Measurements from ENCODE around the gene ARHGAP26.

The ARHGAP26 gene

DNA sequence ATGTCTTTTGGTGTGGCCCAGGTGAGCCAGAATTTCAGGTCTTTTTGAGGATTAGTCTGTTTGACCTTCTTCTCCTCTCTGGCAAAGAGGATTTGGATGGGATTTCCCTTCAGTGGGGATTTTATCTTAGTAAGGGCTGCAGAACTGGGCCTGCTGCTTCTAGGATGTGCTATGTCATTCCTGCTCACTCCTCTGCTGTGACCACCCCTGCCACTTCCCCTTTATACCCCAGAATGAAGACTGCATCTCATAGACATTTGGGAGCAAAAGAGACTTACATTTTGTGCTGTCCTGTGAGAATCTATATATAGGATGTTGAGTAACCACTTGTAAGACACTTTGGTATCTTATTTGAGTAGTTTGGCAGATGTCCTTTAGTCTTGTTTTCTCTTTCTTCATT, 76.2 kb downstream of the ARHGAP26 start:
- Mint-ChIP-seq H3K4me1 (ENCODE audit: low read depth) (peaks cover 49% of the 10 kb centered on the region), H3K27me3 (no peaks in the 10 kb centered on the region), H3K9me3 (ENCODE audit: low read depth) (no peaks in the 10 kb centered on the region), H3K27ac (peak overlapping the region; percentile 70), H3K4me3 (no peak overlapping the region), H3K36me3 (peaks cover 4% of the 10 kb centered on the region)

DNA sequence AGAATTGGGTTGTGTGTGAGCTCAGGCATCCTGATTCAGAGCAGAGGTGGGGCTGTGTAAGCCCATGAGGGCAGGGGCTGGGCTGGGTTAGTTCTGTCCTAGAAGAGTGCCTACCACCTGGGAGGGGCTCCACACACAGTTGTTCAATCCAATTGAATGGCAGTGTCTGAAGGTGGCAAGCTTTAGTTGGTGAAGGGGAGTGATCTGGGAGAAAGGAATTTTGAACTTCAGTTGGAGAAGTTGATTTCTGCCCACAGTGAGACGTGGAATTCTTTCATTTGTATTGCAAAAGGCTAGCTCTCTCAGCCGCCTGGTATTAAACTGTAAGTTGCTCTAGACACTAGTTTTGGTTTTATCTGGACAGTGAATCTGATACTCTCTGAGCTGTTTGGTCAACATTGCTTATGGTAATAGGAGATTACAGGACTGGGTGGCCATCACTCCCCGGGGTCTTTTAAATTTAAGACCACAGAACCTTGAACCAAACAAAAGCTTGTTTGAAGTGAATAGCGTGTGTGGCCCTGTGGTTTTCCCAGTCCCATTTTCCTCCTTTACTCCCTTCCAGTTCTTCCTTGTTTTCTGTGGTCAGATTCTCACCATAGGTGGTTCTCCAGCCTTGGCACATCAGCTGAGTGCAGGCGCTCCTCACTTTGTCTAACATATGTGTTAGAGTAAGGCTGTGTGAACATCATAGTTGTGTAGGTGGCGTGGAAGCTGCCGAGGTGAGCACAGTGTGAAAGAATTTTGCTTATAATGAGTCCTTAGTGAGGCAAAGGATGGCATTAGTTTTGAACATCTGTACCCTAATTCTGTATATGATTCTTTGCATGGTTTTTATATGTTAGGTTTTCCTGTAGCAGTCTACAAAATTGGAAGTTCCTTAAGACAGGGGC, 78.0 kb downstream of the ARHGAP26 start:
- Mint-ChIP-seq H3K4me3 (no peak overlapping the region), H3K4me1 (ENCODE audit: low read depth) (peaks cover 58% of the 10 kb centered on the region), H3K36me3 (peaks cover 8% of the 10 kb centered on the region), H3K27me3 (no peaks in the 10 kb centered on the region), H3K9me3 (ENCODE audit: low read depth) (no peaks in the 10 kb centered on the region), H3K27ac (peak overlapping the region; percentile 28)

DNA sequence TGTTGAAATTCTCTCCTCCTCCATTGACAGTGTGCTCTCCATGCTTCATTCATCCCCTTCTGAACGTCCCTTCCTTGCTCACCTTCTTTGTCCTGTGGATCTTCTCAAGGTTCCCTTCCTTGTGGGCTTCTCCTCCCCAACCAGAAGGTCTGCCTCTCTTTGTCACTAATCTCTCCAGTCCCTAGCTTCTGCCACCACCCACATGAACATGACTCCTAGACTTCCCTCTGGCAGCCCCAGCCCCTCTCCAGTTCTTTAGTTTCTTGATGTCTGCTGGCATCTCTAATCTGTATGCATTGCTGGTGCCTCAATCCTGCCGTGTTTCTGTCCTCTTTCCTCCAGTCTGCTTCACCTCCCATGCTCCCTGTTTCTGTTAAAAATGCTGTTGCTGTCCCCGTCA, 79.3 kb downstream of the ARHGAP26 start:
- Mint-ChIP-seq H3K4me1 (ENCODE audit: low read depth) (peaks cover 58% of the 10 kb centered on the region), H3K4me3 (no peak overlapping the region), H3K36me3 (peaks cover 8% of the 10 kb centered on the region), H3K27ac (no peak overlapping the region), H3K27me3 (no peaks in the 10 kb centered on the region), H3K9me3 (ENCODE audit: low read depth) (no peaks in the 10 kb centered on the region)

DNA sequence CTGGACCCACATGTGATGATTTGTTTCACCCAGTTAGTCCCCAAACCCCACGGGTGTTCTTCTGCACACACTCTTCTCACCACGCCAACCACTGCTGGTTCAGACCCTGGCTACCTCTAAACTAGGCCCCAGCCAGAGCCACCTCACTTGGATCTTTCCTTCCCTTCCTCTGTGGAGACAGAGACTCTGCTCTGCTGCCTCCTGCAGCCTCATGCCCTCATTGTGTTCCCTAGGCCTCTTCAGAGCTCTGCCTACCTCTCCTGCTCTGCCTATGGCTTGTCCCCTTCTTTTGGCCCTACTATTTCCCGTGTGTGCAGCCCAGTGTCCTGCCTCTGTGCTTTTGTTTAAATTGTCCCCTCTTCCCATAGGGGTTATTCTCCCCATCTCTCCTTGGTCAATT, 79.7 kb downstream of the ARHGAP26 start:
- H3K4me3 Mint-ChIP-seq: no peak overlapping the region
- H3K4me1 Mint-ChIP-seq (ENCODE audit: low read depth): peaks cover 55% of the 10 kb centered on the region
- H3K27ac Mint-ChIP-seq: no peak overlapping the region
- H3K27me3 Mint-ChIP-seq: no peaks in the 10 kb centered on the region
- H3K36me3 Mint-ChIP-seq: peaks cover 8% of the 10 kb centered on the region
- H3K9me3 Mint-ChIP-seq (ENCODE audit: low read depth): no peaks in the 10 kb centered on the region

DNA sequence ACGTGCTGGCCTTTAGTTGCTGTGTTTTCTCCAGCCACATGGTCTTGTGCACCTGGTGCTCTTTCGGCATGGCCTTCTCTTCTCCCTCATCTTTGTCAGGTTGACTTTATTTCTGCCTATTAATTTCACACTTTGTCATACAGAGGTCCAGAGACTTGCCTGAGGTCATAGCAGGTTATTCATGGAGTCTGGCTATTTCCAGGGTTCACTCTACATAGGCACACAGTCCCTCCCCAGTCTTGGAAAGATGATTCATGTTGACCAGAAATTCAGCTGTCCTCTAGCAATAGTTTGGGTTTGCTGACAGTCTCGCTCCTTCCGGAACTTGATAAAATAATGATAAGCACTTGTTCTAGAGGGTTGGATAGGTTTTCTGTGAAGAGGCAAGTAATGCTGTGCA, 81.6 kb downstream of the ARHGAP26 start:
- Mint-ChIP-seq H3K36me3 (peaks cover 8% of the 10 kb centered on the region), H3K9me3 (ENCODE audit: low read depth) (no peaks in the 10 kb centered on the region), H3K4me3 (no peak overlapping the region), H3K27ac (no peak overlapping the region), H3K27me3 (no peaks in the 10 kb centered on the region), H3K4me1 (ENCODE audit: low read depth) (peaks cover 40% of the 10 kb centered on the region)

DNA sequence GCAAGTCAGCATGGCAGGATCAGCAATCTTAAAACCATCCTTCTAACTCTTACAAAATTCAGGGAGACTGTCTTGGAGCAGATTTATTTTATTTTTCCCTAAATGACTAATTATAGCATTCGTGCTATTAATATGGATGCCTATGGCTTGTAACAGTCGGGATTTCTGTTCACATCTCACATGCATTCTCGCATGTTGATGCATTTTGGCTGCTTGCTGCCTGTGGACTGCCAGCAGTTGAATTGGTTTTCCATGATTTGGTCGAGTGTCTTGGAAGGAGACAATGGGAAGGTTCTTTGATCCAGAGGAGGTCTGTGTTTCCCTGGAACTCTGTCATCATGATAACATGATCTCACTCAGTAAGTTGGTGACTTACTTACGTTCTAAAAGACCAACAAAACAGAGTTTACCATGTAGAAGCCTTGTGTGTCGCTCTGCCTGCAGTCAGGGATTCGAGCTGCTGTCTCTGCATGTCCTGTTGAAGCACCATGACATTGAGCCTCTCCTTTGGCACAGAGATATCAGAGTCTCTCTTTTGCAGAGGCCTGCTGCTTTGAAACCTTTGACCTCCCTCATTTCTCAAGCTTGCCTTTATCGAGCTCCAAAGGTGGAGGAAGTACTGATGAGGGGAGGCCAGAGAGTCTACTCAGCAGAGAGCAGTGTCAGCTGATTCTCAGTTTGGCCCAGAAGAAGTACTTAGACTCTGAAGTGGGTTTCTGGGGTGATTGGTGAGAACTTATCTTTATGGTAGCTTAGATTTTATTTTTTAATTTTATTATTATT, 82.4 kb downstream of the ARHGAP26 start:
- H3K4me3 Mint-ChIP-seq: no peak overlapping the region
- no peaks in the 10 kb centered on the region for H3K27me3 Mint-ChIP-seq
- H3K4me1 Mint-ChIP-seq (ENCODE audit: low read depth): peaks cover 38% of the 10 kb centered on the region
- peaks cover 8% of the 10 kb centered on the region for H3K36me3 Mint-ChIP-seq
- H3K27ac Mint-ChIP-seq: no peak overlapping the region
- H3K9me3 Mint-ChIP-seq (ENCODE audit: low read depth): no peaks in the 10 kb centered on the region

DNA sequence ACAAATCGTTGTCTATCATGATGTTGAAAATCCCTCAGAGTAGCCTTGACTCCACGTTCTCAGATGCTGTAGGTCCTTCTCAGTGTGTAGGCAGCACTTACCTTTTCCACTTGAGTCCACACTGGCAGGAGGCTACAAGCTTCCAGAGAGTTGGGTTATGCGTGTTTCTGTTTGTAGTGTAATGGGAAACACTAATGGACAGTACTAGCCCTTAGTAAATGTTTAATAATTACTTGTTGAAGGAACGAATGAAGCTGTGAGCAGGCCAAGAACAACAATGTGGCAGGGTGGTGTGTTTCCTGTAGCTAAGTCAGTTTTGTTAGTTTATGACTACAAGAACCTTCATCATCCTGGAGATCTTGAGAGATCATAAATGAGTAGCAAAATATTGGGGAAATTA, 83.5 kb downstream of the ARHGAP26 start:
- Mint-ChIP-seq H3K9me3 (ENCODE audit: low read depth) (no peaks in the 10 kb centered on the region), H3K27ac (no peak overlapping the region), H3K4me3 (no peak overlapping the region), H3K4me1 (ENCODE audit: low read depth) (peaks cover 37% of the 10 kb centered on the region), H3K36me3 (peaks cover 8% of the 10 kb centered on the region), H3K27me3 (no peaks in the 10 kb centered on the region)

DNA sequence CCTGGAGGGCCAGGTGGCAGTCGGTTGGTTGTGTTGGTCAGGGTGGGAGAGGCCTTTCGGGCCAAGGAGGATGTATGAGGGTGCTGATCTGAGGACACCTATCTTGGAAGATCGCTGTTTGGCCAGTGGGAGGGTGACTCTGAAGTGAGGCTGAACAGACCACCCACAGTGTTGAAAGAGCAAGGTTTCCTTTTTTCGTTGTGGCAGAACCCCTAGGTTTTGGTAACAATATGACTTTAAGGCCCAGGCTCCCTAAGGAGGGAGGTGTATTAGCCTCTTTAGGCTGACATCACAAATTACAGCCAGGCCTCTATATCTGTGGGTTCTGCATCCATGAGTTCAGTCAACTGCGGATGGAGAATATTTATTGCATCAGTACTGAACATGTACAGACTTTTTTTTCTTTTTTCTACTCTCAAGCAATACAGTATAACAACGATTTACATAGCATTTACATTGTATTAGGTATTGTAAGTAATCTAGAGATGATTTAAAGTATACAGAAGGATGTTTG, 86.1 kb downstream of the ARHGAP26 start:
- no peak overlapping the region for H3K27ac Mint-ChIP-seq
- H3K4me3 Mint-ChIP-seq: no peak overlapping the region
- no peaks in the 10 kb centered on the region for H3K9me3 Mint-ChIP-seq (ENCODE audit: low read depth)
- peaks cover 38% of the 10 kb centered on the region for H3K4me1 Mint-ChIP-seq (ENCODE audit: low read depth)
- peaks cover 5% of the 10 kb centered on the region for H3K36me3 Mint-ChIP-seq
- no peaks in the 10 kb centered on the region for H3K27me3 Mint-ChIP-seq

DNA sequence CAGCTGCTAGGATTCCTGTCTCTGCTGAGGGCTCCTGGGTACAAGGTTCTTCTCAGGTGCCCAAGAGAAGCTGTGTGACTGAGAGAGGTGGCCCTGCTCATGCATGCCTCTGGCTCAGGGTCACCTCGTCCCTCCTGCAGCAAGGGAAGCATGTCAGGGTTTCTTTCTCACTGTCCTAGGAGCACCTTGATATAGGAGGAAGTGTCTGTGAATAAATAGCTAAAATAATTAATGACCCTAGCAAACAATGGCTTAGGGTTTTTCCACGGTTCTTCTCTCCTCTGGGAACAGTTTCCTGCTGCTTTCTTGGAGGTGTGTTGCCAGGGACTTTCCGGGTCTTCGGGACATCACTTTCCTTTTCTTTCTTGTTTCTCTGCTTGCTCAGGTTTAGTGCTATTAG, 87.2 kb downstream of the ARHGAP26 start:
- no peaks in the 10 kb centered on the region for H3K36me3 Mint-ChIP-seq
- no peaks in the 10 kb centered on the region for H3K27me3 Mint-ChIP-seq
- no peaks in the 10 kb centered on the region for H3K9me3 Mint-ChIP-seq (ENCODE audit: low read depth)
- peaks cover 31% of the 10 kb centered on the region for H3K4me1 Mint-ChIP-seq (ENCODE audit: low read depth)
- H3K27ac Mint-ChIP-seq: no peak overlapping the region
- H3K4me3 Mint-ChIP-seq: no peak overlapping the region

DNA sequence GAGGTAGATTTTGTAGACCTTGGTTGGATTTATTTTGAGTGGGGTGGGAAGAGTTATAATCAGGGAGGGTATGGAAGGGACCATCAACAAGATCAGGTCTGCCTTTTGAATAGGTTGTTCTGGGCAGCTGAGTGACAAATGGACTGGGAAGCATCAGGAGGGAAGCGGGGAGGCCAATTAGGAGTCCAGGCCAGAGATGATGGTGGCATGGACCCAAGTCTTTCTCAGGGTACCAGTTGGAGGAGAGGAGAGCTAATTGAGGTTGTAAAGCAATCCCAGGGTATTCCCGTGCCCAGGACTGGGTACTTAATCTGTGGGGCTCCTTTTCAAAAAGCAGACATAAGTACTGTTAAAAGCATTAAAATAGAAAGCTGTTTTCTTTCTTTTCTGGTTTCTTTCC, 88.9 kb downstream of the ARHGAP26 start:
- H3K27me3 Mint-ChIP-seq: no peaks in the 10 kb centered on the region
- no peaks in the 10 kb centered on the region for H3K36me3 Mint-ChIP-seq
- H3K9me3 Mint-ChIP-seq (ENCODE audit: low read depth): no peaks in the 10 kb centered on the region
- H3K4me1 Mint-ChIP-seq (ENCODE audit: low read depth): peaks cover 36% of the 10 kb centered on the region
- no peak overlapping the region for H3K4me3 Mint-ChIP-seq
- H3K27ac Mint-ChIP-seq: no peak overlapping the region

DNA sequence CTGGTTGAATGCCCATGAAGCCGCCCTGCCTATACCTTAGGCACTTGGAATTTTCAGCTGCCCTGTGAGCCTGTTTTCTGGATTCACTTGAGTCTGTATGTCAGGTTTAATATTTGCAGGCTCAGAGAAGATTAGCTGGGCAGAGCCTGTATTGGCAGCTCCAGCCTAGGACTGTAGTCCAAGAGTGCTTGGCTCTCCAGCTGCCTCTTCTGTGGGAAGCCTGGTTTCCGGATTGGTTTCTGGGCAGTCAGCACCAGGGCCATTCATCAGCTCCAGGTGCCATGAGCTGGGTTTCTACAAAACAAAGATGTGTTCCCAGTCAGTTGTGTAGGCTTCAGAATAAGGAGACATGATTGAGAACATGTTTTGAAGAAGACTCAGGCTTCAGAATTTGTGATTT, 90.1 kb downstream of the ARHGAP26 start:
- Mint-ChIP-seq H3K27ac (no peak overlapping the region), H3K4me1 (ENCODE audit: low read depth) (peaks cover 44% of the 10 kb centered on the region), H3K9me3 (ENCODE audit: low read depth) (no peaks in the 10 kb centered on the region), H3K4me3 (no peak overlapping the region), H3K36me3 (no peaks in the 10 kb centered on the region), H3K27me3 (no peaks in the 10 kb centered on the region)

DNA sequence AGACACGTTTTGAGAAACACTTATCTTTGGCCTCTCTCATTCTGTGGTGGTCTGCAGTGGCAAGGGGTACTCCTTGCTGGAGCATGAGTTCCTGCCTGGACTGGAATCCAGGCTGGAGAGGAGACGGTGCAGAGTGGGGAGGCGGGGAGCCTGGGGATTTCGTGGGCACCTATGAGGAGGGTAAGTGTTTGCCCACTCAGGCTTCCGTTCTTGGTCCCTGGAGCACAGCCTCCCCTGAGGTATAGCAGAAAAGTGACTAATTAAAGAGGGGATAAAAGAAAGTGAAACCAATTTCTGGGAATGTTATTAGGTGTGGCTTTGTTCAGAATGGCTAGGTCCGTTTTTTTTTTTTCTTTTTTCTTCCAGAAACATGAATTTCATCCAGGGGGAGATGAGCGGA, 90.8 kb downstream of the ARHGAP26 start:
- H3K36me3 Mint-ChIP-seq: no peaks in the 10 kb centered on the region
- H3K4me3 Mint-ChIP-seq: no peak overlapping the region
- H3K9me3 Mint-ChIP-seq (ENCODE audit: low read depth): no peaks in the 10 kb centered on the region
- peaks cover 46% of the 10 kb centered on the region for H3K4me1 Mint-ChIP-seq (ENCODE audit: low read depth)
- H3K27ac Mint-ChIP-seq: no peak overlapping the region
- no peaks in the 10 kb centered on the region for H3K27me3 Mint-ChIP-seq

DNA sequence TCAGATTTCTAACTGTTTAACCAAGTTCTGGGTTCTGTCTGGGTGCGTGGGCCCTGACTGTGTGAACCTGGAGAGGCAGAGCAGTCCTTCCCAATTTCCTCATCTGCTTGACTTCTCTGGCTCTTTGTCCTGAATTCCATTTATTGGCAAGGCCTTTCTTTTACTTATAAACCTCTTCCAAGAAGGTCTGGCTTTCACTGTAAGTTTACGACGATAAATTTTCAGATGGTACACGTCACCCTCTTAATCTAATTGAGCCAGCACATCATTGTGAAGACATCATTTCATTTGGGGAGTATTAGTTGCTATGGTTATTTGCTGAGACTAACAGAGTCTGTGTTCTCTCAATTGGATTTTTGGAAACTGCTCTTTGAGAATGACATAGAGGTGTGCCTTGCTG, 92.4 kb downstream of the ARHGAP26 start:
- no peak overlapping the region for H3K27ac Mint-ChIP-seq
- no peak overlapping the region for H3K4me3 Mint-ChIP-seq
- no peaks in the 10 kb centered on the region for H3K27me3 Mint-ChIP-seq
- H3K4me1 Mint-ChIP-seq (ENCODE audit: low read depth): peaks cover 52% of the 10 kb centered on the region
- no peaks in the 10 kb centered on the region for H3K36me3 Mint-ChIP-seq
- no peaks in the 10 kb centered on the region for H3K9me3 Mint-ChIP-seq (ENCODE audit: low read depth)

DNA sequence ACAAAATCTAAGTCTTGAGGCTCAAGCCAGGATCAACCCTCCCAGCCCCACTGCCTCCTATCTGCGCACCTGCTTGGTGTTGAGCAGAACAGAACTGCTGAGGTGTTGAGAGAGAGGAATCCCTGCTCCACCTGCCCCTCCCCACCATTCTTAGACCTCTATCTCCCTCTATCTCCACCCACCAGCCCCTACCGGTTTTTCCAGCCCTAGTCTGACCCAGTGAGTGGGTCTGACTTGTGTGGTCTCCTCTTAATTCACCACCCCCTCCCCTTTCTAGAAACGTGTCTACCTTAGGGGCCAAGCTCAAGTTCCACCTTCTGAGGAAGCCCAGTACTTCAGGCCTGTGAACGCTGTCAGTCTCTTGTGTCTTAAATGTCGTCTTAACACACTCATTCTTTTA, 93.7 kb downstream of the ARHGAP26 start:
- Mint-ChIP-seq H3K4me3 (peak overlapping the region; percentile 31), H3K9me3 (ENCODE audit: low read depth) (no peaks in the 10 kb centered on the region), H3K27ac (peak overlapping the region; percentile 88), H3K4me1 (ENCODE audit: low read depth) (peaks cover 50% of the 10 kb centered on the region), H3K27me3 (no peaks in the 10 kb centered on the region), H3K36me3 (no peaks in the 10 kb centered on the region)
